ENCODE results near the gene PARP12.

DNA sequence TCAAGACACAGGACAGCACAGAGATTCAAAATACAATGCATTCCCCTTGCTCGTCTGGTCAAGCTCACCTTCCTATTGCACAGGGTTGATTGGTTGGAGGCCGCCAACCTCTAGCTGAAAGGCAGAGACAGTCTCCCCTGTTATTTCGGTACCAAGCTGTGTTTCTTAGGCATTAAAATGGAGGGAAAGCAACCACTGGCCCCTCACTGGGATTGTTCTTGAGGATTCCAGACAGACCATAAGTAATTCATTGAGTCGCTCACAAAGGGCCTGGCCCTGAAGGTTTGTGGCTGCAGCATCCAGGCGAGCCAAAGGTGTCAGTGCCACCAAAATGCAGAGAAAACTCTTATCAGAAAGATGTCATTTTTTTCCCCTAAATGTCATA, 81.2 kb downstream of the PARP12 start:
- TF ChIP-seq POLR2A (IDR thresholded peaks at IDR 0.05) = no peak
- TF ChIP-seq, protein P1, sequence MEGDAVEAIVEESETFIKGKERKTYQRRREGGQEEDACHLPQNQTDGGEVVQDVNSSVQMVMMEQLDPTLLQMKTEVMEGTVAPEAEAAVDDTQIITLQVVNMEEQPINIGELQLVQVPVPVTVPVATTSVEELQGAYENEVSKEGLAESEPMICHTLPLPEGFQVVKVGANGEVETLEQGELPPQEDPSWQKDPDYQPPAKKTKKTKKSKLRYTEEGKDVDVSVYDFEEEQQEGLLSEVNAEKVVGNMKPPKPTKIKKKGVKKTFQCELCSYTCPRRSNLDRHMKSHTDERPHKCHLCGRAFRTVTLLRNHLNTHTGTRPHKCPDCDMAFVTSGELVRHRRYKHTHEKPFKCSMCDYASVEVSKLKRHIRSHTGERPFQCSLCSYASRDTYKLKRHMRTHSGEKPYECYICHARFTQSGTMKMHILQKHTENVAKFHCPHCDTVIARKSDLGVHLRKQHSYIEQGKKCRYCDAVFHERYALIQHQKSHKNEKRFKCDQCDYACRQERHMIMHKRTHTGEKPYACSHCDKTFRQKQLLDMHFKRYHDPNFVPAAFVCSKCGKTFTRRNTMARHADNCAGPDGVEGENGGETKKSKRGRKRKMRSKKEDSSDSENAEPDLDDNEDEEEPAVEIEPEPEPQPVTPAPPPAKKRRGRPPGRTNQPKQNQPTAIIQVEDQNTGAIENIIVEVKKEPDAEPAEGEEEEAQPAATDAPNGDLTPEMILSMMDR (IDR thresholded peaks at IDR 0.05) = no peak

All from thyroid gland (tissue), 4 donors.